Stimulated activated CD4-positive, alpha-beta T cell treated with anti-CD3 and anti-CD28 coated beads, Interleukin-2, amount 100 ng/mL, for 48 hours (primary cell): ENCODE results near the gene GTF2F1.
"Not testable (repeated sequence)": the region's sequence is repeated elsewhere in the genome, so short reads cannot be mapped to it uniquely, and the experiment has no call there.

Source experiments
- DNase-seq, 2 donors: peaks; one replicate each; pipeline ENCODE4 v3.0.0-alpha.2; 2020

Gene GTF2F1

DNA sequence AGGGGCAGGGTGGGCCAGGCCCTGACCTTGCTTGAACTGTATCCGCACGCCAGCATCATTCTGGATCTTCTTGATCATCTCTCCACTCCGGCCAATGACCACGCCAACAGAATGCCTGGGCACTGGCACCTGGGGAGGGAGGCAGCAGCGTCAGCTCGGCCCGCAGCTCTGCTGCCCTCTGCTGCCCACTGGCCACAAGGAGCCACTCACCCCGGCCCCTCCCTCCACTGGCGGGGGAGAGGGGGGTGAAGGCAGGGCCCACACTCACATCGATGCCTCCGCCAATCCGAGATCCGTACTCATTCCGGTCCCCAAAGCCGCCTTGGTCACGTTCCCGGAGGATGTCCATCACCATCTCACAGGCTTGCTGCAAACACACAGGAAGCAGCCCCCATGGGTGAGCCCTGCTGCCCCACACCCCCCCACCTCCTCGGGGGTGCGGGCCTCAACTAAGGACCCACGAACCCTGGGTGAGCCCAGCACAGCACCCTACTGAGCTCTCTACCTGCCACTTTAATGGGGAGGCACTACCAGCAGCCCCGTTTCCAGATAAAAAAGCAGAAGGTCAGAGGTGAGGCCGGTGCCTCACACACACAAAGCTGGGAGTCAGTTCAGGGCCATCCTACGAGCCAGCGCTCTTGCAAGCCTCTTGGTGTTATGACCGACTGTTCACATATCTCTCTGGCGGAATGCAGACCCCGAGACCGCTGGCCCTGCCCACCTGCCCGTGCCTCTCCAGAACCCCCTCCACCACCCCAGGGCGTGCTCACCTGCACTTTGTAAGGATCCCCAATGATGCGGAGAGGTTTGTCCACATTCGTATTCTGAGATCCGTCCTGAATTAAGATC is 25.0 kb upstream of the GTF2F1 start:
- DNase-seq: no peak

DNA sequence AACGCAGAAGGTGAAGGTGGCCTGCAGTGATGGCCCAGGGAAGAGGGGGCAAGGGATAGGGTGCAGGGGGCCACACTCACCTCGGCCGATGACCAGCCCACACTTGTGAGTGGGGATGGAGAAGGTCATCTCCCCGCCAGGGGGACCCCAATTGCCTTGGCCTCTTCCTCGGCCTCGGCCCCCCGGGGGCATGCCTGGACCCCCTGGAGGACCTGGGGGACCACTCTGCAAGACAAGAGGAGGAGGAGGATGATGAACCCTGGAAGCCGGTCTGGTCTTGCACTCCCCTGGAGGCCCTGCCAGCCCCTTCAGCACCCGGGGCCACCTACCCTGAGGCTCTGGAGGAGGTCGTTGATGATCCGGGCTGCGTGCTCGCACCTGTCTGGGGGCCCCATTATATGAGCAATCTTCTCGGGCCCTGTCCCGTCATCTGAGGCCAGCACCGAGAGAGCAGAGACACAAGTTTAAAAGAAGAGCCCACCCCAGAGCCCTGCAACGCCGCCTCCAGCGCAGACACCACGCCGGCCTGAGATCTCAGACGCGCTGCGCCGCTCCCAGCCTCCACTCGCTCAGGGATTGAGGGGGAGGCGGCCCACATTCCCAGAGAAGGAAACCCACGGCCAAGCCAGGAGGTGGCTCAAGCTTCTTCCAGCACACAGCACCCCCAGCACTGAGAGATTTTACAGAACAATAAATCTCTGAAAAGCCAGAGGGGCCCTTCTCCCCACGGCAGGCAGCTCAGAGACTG is 23.9 kb upstream of the GTF2F1 start:
- DNase-seq: no peak

DNA sequence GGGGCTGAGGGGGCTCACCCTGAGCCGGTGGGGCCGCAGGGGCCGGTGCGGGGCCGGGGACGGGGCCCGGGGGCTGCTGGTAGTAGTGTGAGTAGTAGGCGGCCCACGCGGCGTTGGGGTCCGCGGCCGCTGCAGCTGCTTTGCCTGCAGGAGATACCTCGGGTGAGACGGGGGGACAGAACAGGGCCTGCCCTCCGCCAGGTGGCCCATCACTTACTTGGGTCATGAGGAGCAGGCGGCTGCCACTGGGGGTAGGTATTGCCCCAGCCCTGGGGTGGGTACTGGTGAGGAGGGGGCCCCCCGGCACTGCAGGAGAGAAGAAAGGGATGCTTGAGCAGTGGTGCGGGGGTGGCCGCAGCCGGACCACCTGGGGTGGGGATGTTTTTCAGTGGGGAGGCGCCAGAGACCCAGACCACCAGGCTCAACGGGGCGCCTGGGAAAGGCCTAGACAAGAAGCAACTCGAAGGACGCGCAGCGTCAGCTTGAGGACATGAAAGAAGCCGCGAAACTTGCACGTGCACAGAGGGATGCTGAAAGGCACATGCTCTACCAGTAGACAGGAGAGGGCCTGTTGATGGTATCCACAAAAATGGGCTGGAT is 22.7 kb upstream of the GTF2F1 start:
- no peak for DNase-seq

DNA sequence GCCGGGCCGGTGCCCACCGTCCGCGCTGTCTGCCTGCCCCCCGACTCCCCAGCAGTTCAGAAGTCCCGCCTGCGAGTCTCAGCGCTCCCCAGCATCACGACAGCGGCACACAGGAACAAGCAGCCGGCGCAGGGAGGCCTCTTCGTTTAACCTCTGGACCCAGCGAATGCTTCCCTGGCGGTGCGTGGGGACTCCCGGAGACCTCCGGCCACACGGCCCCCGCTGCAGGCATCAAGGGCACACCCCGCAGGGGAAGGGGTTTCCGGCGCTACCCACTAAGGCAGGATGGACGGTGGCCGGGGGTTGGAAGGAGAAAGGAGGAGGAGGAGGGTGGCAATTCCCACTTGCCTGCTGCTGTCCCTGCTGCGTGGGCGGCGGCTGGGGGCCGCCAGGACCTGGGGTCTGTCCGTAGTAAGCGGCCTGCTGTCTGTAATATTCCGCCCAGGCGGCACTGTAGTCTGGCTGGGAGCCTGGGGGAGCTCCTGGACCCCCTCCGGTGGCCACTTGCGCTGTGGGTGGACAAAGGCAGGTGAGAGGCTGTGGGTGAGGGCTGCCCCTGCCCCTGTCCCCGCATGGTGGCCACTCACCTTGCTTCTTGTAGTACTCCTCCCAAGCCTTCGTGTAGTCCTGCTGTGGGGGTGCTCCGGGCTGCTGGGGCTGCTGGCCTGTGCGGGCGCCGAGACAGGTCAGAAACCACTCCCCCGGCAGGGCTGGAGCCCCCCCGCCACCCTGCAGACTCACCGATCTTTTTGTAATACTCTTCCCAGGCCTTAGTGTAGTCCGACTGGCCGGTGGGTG is 22.0 kb upstream of the GTF2F1 start:
- no peak for DNase-seq

- DNase-seq: no peak
Measured at GRCh38 chr19:6413721-6414643, 21.0 kb upstream of the GTF2F1 start.

DNA sequence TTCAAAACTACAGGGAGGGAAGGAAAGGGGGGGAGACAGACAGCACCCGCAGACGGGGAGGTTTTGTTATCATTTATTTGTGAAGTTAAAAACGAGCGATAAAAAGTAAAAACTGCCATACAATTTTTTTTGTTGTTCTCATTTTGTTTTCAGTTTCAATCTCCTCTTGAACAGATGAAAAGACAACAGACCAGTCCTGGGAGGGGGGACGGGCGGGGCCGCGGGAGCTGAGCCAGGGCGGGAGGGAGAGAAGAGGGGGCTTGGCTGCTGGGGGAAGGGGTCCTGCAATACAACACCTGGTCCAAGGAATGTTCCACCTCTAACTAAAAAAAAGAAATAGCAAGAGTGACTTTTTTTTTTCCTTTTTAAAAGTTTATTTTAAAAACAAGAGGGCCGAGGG is 20.3 kb upstream of the GTF2F1 start:
- no peak for DNase-seq

DNA sequence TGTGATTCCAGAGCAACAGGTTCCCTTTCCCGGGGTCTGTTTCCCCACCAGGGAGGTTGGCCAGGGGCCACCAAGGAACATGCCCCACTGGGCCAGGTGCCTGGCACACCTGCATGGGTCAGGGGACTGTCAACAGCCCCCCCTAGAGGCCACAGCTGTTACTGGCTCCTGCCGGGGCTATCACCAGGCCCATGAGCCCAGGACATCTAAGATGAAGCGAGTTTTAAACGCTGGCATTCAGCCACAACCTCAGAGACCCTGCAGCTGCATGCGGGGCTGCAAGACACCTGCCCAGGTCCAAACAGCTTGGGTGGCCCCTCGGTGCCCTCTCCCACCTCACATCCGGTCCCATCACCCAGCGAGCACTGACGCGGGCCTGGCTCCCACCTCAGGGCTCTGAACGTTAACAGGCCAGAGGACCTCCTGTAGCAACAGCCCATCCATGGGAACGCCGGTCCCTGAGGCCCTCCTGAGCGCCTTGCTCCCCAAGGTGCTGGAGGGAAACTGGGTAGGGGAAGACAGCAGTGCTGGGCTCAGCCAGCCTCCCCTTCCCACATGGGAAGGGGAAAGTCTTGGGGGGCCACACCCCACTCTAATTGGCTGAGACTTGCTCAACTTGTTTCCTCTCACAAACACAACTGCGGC is 19.6 kb upstream of the GTF2F1 start:
- peak; percentile 38 to 58 for DNase-seq

DNA sequence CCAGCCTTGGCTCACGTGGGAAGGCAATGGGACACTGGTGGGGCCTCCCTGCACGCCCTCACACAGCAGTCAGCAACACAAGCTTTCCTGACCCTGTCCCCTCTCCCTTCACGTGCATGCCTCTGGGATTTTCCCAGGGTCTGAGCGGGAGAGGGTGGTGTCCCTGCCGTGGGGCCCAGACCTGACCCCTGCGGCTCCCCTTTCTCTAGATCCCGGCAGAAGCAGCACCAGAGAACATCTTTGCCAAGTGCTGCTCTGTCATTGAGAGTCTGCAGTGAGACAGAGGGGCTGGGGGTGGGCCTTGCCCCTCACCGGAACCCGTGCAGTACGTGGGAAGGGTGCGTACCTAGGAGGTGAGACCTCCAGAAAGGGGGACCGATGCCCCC is 19.1 kb upstream of the GTF2F1 start:
- no peak for DNase-seq

- no peak for DNase-seq
Measured at GRCh38 chr19:6409346-6409745, 16.4 kb upstream of the GTF2F1 start.

DNA sequence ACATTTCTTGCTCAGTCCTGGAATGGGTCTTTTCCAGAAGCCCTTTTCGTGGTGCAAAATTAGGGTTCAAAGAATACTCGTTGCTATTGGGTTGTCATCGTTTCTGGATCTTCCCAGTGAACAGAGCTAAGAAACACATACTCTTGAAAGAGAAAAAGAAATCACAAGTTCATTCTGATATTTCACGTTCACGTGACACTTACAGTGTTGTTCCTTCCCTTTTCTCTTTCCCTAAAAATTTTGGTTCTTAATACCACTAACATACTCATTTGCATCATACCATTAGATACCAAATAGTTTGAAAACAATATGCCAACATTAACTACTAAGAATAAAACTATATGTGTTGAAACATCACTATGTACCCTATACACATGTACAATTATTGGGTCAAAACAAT is 13.4 kb upstream of the GTF2F1 start:
- DNase-seq: no peak

DNA sequence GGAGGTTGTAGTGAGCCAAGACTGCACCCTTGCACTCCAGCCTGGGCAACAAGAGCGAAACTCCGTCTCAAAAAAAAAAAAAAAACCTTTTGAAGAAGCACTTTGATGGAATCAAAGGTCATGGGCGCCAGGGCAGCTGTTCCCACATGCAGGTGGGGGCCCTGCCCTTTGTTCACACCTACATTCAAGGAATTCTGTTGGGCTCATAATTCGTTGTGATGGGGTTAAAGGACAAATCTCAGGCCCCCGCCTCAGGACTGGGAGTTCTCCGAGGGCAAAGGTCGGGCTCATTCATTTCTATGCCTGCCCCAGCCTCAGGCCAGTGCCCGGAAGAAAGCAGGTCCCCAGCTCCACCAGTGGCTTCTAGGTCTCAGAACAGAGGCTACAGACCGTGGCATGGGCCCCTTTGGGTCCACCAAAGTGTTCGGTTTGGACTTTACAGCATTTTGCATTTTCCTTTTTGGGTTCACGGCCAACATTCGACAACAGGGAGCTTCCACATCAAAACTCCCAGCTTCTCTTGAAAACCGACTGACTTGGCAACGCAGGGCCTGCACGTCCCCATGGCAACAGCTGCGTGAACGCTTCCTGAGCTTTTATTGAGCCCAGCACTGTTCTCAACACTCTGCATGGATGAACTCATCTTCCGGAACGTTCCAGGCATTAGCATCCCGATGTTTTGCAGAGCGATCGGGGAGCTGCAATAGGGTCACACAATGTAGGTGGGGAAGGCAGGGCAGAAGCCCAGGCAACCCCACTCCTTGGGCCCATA is 10.1 kb upstream of the GTF2F1 start:
- DNase-seq: no peak

GRCh38 chr19:6402058-6402457 is 9.1 kb upstream of the GTF2F1 start:
- DNase-seq: no peak

GRCh38 chr19:6400062-6400944 is 7.3 kb upstream of the GTF2F1 start:
- not testable (repeated sequence) for DNase-seq

DNA sequence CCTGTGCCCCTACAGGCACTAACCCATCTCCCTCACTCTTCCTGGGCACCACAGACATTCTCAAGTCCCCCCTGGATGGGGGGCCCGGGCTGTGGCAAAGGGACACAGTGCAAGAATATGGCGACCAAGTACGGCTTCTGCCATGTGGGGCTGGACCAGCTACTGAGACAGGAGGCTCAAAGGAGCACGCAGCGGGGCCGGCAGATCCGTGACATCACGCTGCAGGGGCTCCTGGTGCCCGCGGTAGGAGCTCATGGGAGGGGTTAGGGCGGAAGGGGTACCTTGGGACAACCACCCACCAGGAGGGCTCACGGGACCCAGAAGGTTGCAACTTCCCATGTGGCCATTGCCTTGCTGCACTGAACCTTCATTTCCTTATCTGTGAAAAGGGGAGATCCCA is 3.3 kb upstream of the GTF2F1 start:
- no peak for DNase-seq

DNA sequence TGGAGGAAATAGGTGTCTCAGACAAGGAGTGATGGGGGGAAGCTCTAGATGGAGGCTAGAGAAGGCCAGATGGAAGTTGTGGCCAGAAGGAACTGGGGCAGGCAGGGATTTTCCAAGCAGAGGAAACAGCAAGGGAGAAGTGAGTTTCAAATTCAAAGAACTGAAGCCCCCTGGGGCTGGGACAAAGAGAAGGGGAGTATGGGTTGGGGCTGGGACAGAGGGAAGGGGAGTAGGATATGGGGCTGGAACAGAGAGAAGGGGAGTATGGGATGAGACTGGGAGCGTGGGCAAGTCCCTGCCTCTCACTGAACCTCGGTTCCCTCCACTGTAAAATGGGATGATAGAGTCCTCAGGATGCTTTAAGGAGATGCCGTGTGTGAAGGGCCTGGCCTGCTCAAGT is 1.9 kb upstream of the GTF2F1 start:
- no peak for DNase-seq

GRCh38 chr19:6393983-6394412 is 1.0 kb upstream of the GTF2F1 start:
- DNase-seq: peak in 1 of 2 donors; percentile 70

- DNase-seq: no peak
Measured at GRCh38 chr19:6392221-6393073, 517 bp downstream of the GTF2F1 start.

DNA sequence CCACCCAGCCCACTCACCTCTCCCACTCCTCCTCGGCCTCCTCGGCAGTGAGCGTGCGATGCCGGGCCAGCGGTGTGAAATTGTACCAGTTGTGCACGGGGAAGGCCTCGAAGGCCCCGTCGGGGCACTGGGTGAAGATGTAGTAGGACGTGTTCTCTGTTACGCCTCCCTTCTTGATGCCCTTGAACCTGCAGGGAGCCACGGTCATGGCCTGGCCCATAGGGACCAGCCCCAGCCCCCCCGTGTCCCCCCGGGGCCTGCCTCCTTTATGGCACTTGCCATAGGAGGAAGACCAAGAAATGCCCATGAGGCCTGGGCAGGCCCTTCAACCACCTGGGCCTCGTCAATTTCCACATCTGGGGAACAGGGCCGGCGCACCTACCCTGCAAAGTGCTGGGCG is 5.6 kb downstream of the GTF2F1 start:
- DNase-seq: no peak

- DNase-seq: no peak
Measured at GRCh38 chr19:6384381-6384780, 8.6 kb downstream of the GTF2F1 start.
